Right lobe of liver (tissue), 6 donors: ENCODE data around the gene HOXA4. TPM values are rescaled to one million over a fixed set of nuclear protein-coding genes. Genes with fewer than 3 reads are reported as not detected.

ENCODE experiments used
- ATAC-seq, 4 donors: fragments of 200-7000 bp; cut with Tn5 transposase; one replicate each; pipeline ENCODE4 v1.9.1; 2020; ENCODE audit warnings: mild to moderate bottlenecking in 4 of 4, moderate library complexity in 4 of 4
- DNase-seq, 3 donors: peaks; one replicate each; pipeline ENCODE4 v3.0.0-alpha.2; 2020
- H3K27ac ChIP-seq, 3 donors: fragments of 200-600 bp; one replicate each; pipeline ENCODE4 v1.8.0; 2022
- H3K27me3 ChIP-seq, 2 donors: fragments of 200-600 bp; one replicate each; pipeline ENCODE4 v1.8.0; 2022
- H3K36me3 ChIP-seq, 4 donors: fragments of 200-600 bp; sonication (generic) in 1 of 4; one replicate each; pipeline versions ENCODE4 v1.5.1 to v1.8.0; 2017 to 2022; ENCODE audit warnings: control low read depth in 1 of 4
- H3K4me1 ChIP-seq, 4 donors: fragments of 200-600 bp; sonication (generic) in 1 of 4; one replicate each; pipeline versions ENCODE4 v1.5.1 to v1.8.0; 2017 to 2022; ENCODE audit warnings: control low read depth in 1 of 4
- H3K4me3 ChIP-seq, 3 donors: fragments of 200-600 bp; one replicate each; pipeline ENCODE4 v1.8.0; 2022
- H3K9me3 ChIP-seq, 4 donors: fragments of 200-600 bp; sonication (generic) in 1 of 4; one replicate each; pipeline versions ENCODE4 v1.5.1 to v1.8.0; 2017 to 2022; ENCODE audit warnings: control low read depth in 1 of 4
- POLR2A ChIP-seq: fragments of 450-650 bp; IDR thresholded peaks from one replicate; pipeline ENCODE4 v1.6.1; 2017; ENCODE audit warnings: antibody characterized with exemption, mild to moderate bottlenecking
- WGBS: methylation state at CpG from one replicate; pipeline ENCODE4 v1.1.6; 2018; ENCODE audit warnings: low coverage, low lambda C conversion rate; ENCODE audit not compliant: insufficient coverage; ENCODE audit errors: missing lambda C conversion rate; 5-methylcytosine and 5-hydroxymethylcytosine counted together
- intact Hi-C, 2 donors: fragments of 100-400 bp; cut with DNase I; formaldehyde crosslinking; loops; one replicate each; pipeline versions ENCODE4 v1.11.2 to v1.14.1; 2022
- total RNA-seq, 6 experiments: library from RNA; depleted of rRNA in 2 of 6; stranded (reverse); fragments of >200 nt in 2 of 6; fragmentation: NEBNext Ultra II Directional in 3 of 6; extraction: Animal tissue kit (Norgen Biotek cat#: 25700) in 3 of 6; gene quantifications; one replicate each; pipeline versions ENCODE4 v1.1.0 to v1.2.4, GENCODE V29; 2016 to 2023
- TF ChIP-seq, protein P1 (sequence below), 4 donors: fragments of 200-600 bp in 3 of 4; fragments of 450-650 bp in 1 of 4; IDR thresholded peaks; one replicate each; pipeline versions ENCODE4 v1.5.1 to v1.8.0; 2016 to 2022; ENCODE audit warnings: antibody characterized with exemption in 4 of 4, mild to moderate bottlenecking in 2 of 4
- donor health status: DM: no; HTN: yes; CAD: no.
- donor health status: DM: no; HTN: no; CAD: no.
- donor health status: DM: no; HTN: no; CAD: no.
- donor health status: DM: no; HTN: yes; CAD: no.
- donor health status: DM: no; HTN: yes; CAD: no.

HOXA4 gene
- total RNA-seq, 6 experiments from 2014 or later = 0.55 to 1.6 (median 0.75) TPM; not detected in 1

DNA sequence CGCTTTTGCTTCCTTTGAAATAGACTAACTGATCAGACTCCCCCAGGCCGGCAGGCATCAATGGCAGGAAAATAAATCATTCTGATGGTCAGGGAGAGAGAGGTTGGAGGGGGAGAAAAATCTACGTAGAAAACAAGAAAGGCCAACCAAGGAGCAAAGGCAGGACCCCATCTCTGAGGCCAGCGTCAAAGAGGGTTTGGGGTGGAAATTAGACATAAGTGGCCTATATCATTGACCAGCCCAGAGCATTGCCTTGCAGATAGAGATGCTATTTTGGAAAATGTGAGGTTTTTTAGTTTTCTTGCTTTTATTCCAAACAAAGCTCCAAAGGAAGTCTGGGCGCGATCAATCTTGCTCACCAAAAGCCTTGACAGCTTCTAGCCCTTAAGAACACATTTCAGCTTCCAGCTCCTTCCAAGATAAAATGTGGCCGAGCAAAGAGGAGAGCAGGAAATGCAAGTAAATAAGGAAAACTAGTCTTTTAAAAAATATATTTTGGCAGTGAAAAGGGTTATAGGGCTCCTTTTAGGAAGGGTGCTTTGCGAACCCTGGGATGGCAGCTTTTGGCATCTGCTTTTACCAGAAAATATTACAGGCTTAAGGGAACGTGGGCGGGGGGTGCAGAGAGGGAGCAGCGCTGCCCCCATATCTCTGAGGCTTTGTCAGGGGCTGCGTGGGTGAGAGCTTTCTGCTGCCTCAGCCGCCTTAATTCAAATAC lies 26.1 kb downstream of the HOXA4 start:
- Histone ChIP-seq H3K4me3 (no peak overlapping the region), H3K27ac (peak overlapping the region in 2 of 3 donors; percentile 54 to 71), H3K9me3 (no peaks in the 10 kb centered on the region), H3K4me1 (peaks cover 0 to 3% (median 0%) of the 10 kb centered on the region in 4 donors), H3K36me3 (no peaks in the 10 kb centered on the region), H3K27me3 (peaks cover 0 to 23% of the 10 kb centered on the region in 2 donors)
- WGBS = 19% methylated on average over 13 of the region's 13 CpGs
- DNase-seq (no peak), ATAC-seq (no peak)
- intact Hi-C loops = no loop called here
- TF ChIP-seq, protein P1, sequence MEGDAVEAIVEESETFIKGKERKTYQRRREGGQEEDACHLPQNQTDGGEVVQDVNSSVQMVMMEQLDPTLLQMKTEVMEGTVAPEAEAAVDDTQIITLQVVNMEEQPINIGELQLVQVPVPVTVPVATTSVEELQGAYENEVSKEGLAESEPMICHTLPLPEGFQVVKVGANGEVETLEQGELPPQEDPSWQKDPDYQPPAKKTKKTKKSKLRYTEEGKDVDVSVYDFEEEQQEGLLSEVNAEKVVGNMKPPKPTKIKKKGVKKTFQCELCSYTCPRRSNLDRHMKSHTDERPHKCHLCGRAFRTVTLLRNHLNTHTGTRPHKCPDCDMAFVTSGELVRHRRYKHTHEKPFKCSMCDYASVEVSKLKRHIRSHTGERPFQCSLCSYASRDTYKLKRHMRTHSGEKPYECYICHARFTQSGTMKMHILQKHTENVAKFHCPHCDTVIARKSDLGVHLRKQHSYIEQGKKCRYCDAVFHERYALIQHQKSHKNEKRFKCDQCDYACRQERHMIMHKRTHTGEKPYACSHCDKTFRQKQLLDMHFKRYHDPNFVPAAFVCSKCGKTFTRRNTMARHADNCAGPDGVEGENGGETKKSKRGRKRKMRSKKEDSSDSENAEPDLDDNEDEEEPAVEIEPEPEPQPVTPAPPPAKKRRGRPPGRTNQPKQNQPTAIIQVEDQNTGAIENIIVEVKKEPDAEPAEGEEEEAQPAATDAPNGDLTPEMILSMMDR (IDR thresholded peaks at IDR 0.05) = no peak

DNA sequence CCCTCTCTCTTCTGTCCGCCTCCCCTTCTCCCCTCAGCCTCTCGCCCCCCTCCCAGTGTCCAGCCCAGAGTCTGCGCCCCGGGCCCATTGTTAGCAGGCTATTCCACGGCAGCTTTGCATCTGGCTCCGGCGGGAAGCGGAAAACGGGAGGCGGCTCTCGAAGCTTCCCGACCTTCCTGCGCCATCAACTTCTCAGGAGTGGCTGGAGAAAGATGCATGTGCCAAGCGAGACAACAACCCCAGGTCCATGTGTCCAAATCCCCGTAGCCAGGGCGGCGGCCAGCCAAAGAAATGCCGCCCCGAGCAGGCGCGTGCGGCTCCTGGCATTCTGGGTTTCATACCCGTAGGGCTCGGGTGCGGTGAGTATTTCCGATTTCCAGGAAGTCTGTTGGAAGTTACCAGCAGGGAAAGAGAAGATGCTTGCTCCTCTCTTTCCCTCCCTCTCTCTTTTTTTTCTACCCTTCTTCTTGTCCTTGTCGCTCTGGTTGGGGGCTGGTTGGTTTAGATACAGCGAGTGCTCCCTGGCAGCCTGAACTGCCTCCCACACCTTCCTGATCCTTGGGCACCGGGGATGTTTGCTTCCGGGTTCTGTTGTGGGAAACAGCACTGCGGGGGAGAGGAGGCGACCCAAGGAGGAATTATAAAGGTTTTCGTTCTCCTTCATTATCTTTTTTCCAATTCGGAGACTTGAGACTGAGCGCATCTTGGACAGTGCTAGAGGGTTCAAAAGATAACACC lies 26.9 kb downstream of the HOXA4 start:
- no peak for TF ChIP-seq POLR2A
- TF ChIP-seq, protein P1 (IDR thresholded peaks at IDR 0.05) = no peak
- H3K27ac ChIP-seq = peak overlapping the region; percentile 50 to 71 (median 54)
- DNase-seq (no peak), ATAC-seq (peak in 2 of 4 donors; percentile 7 to 11)
- peaks cover 0 to 3% (median 0%) of the 10 kb centered on the region in 4 donors for H3K4me1 ChIP-seq
- H3K9me3 ChIP-seq = no peaks in the 10 kb centered on the region
- 11% methylated on average over 22 of the region's 35 CpGs for WGBS
- H3K36me3 ChIP-seq = no peaks in the 10 kb centered on the region
- intact Hi-C loops = no loop called here
- peaks cover 0 to 25% of the 10 kb centered on the region in 2 donors for H3K27me3 ChIP-seq
- H3K4me3 ChIP-seq = no peak overlapping the region

DNA sequence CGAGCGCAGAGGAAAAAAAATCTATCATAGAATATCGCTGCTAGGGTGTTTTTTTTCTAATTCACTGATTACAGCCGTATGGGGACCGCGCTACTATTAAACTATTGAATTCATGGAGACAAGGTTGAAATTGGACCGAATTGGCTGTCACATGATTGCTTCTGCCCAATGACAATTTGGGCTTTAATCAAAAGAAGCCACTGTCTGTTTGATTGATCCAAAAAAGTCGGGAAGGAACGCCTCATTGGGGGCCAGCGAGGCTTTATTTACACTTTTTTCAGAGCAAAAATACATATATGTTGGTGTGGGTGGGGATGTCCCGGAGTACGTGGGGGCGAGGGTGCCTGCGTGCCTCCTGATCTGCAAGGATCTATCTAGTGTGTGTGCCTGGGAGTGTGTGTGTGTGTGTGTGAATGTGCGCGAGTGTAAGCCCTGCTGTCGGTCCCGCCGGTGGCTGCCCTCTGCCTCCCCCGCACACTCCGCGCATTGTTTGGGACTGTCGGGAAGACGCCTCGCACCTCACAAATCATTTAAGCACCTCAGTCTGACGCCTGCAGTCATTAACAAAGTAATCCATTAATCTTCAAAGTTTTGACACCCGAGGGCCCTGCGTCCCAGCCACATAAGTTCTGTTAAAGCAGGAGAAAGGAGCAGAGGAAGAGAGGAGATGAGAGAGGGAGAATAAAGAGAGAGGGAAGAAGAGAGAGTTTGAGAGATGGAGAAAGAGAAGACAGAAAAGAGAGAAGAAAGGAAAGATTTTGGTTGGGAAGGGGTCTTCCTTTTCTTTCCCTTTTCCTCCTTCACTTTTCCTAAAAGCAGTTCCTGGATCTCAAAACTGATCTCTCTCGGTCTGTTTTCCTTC lies 27.7 kb downstream of the HOXA4 start, which contains the start of gene HOXA2:
Gene HOXA2, minus strand, starts transcription at position 103 of the 862 bp plus-strand sequence. CDS start 183 bp downstream, outside the sequence.
- Histone ChIP-seq H3K36me3 (no peaks in the 10 kb centered on the region), H3K4me3 (peak within 1 kb of the TSS in 2 of 3 donors; percentile 23 to 36), H3K27ac (peak within 1 kb of the TSS; percentile 50 to 80 (median 71)), H3K9me3 (no peaks in the 10 kb centered on the region), H3K4me1 (peaks cover 0 to 3% (median 0%) of the 10 kb centered on the region in 4 donors), H3K27me3 (peaks cover 0 to 31% of the 10 kb centered on the region in 2 donors)
- ATAC-seq = peak in 3 of 4 donors; percentile 24 to 40 (median 32)
- TF ChIP-seq, protein P1 (IDR thresholded peaks at IDR 0.05) = no peak
- no peak for TF ChIP-seq POLR2A
- 4% methylated on average over 27 of the region's 29 CpGs for WGBS
- intact Hi-C loops = no loop called here
- no peak for DNase-seq

DNA sequence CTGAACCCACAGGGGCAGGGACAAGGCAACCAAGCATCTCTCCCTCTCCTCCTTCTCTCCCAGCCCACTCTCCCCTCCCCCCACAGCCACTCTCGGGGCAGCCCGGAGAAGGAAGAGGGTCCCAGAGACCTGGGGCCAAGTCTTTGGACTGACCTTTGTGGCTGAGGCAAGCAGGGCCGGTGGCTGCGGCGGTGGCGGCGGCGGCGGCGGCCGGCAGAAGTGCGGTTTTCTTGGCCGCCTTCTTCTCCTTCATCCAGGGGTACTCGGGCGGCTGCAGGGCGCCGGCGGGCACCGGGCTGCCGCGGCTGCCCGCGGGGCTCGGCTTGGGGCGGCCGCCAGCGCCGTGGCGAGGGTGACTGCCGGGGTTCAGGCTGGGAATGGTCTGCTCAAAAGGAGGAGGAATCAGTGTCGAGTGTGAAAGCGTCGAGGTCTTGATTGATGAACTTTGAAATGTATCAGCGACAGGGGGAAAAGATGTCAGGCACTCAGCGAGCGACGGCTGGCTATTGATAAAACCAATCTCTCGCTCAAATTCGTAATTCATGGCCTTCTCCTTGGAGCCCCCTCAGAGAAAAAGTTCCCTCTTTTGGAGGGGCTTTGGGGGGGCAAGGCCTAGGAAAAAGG lies 28.5 kb downstream of the HOXA4 start:
- Histone ChIP-seq H3K4me1 (peaks cover 0 to 3% (median 0%) of the 10 kb centered on the region in 4 donors), H3K36me3 (no peaks in the 10 kb centered on the region), H3K27ac (peak overlapping the region; percentile 50 to 80 (median 71)), H3K4me3 (peak overlapping the region in 2 of 3 donors; percentile 23 to 36), H3K27me3 (peaks cover 0 to 31% of the 10 kb centered on the region in 2 donors), H3K9me3 (no peaks in the 10 kb centered on the region)
- no peak for ATAC-seq
- no peak for DNase-seq
- TF ChIP-seq, protein P1 (IDR thresholded peaks at IDR 0.05) = no peak
- 2% methylated on average over 28 of the region's 39 CpGs for WGBS
- intact Hi-C loops = no loop called here
